Activated CD8-positive, alpha-beta T cell treated with anti-CD3 and anti-CD28 coated beads for 36 hours (primary cell): ENCODE measurements around the gene MRGPRG. TPM values are rescaled to one million over a fixed set of nuclear protein-coding genes. Genes with fewer than 3 reads are reported as not detected.
"Not testable (repeated sequence)": the region's sequence is repeated elsewhere in the genome, so short reads cannot be mapped to it uniquely, and the experiment has no call there.

ENCODE experiments used
- ATAC-seq: fragments of 200-7000 bp; cut with Tn5 transposase; one replicate; pipeline ENCODE4 v1.10.0; 2021; ENCODE audit warnings: mild to moderate bottlenecking, moderate library complexity
- CTCF ChIA-PET: fragments of 350-600 bp; sonication (Branson Sonifier 250); formaldehyde crosslinking; loops from one replicate; lab custom pipeline; 2021; ENCODE audit warnings: antibody characterized with exemption; lab: Charles Lee
- POLR2A ChIA-PET: fragments of 350-600 bp; sonication (Branson Sonifier 250); formaldehyde crosslinking; loops from one replicate; lab custom pipeline; 2021; ENCODE audit warnings: antibody characterized with exemption; lab: Charles Lee
- DNase-seq: peaks from one replicate; pipeline ENCODE4 v3.0.0-alpha.2; 2020
- H3K27ac Mint-ChIP-seq: one replicate; pipeline ENCODE4 v1.8.0; 2021; ENCODE audit warnings: mild to moderate bottlenecking, mixed read lengths
- H3K27me3 Mint-ChIP-seq: one replicate; pipeline ENCODE4 v1.8.0; 2021; ENCODE audit warnings: mixed read lengths
- H3K36me3 Mint-ChIP-seq: one replicate; pipeline ENCODE4 v1.8.0; 2021; ENCODE audit warnings: low read depth, mixed read lengths
- H3K4me1 Mint-ChIP-seq: one replicate; pipeline ENCODE4 v1.8.0; 2021; ENCODE audit warnings: low read depth, mixed read lengths
- H3K4me3 Mint-ChIP-seq: one replicate; pipeline ENCODE4 v1.8.0; 2021; ENCODE audit warnings: mild to moderate bottlenecking, moderate library complexity, mixed read lengths
- H3K9me3 Mint-ChIP-seq: one replicate; pipeline ENCODE4 v1.8.0; 2021; ENCODE audit warnings: mixed read lengths
- CTCF ChIP-seq: fragments of 200-600 bp; IDR thresholded peaks from one replicate; pipeline ENCODE4 v1.8.0; 2022; ENCODE audit warnings: antibody characterized with exemption, mild to moderate bottlenecking
- intact Hi-C: fragments of 100-400 bp; cut with micrococcal nuclease; formaldehyde crosslinking; loops from one replicate; pipeline ENCODE4 v1.10.0; 2022
- total RNA-seq, 2 experiments: library from RNA; stranded (reverse); gene quantifications; one replicate each; pipeline ENCODE4 v1.2.3, GENCODE V29; 2021

MRGPRG gene
- not detected for total RNA-seq

GRCh38 chr11:3218483-3219280 lies at the start of gene MRGPRG:
Gene MRGPRG, minus strand, starts transcription at chr11:3218813. Its CDS starts 0 bp downstream, at chr11:3218813.
- no peak for ATAC-seq
- CTCF ChIA-PET = interaction anchor here (0.9 to 2.0 kb wide), 3 partner anchors 54 to 108 kb away, joined by 4 to 6 read pairs (median 5); partner anchors contain the start of gene OSBPL5
- peaks cover 10% of the 10 kb centered on the region for H3K4me1 Mint-ChIP-seq
- no peaks in the 10 kb centered on the region for H3K9me3 Mint-ChIP-seq
- no peak within 1 kb of the TSS for H3K27ac Mint-ChIP-seq
- POLR2A ChIA-PET = interaction anchor here (0.9 kb wide), 1 partner anchor 115 kb away, joined by 3 read pairs; no protein-coding TSS in a partner anchor
- no peak for TF ChIP-seq CTCF
- intact Hi-C loops = no loop called here
- H3K4me3 Mint-ChIP-seq = no peak within 1 kb of the TSS
- DNase-seq = no peak
- peaks cover 4% of the 10 kb centered on the region for H3K27me3 Mint-ChIP-seq
- no peaks in the 10 kb centered on the region for H3K36me3 Mint-ChIP-seq

GRCh38 chr11:3262548-3262947 lies 43.9 kb upstream of the MRGPRG start:
- not testable (repeated sequence) for ATAC-seq

GRCh38 chr11:3261831-3262230 lies 43.2 kb upstream of the MRGPRG start:
- H3K36me3 Mint-ChIP-seq, H3K9me3 Mint-ChIP-seq, CTCF ChIA-PET, POLR2A ChIA-PET, H3K4me3 Mint-ChIP-seq, DNase-seq, ATAC-seq, intact Hi-C loops, H3K27me3 Mint-ChIP-seq, H3K4me1 Mint-ChIP-seq, H3K27ac Mint-ChIP-seq: not testable (repeated sequence)

More at GRCh38 chr11:3262548-3262947, 43.9 kb upstream of the MRGPRG start:
- H3K9me3 Mint-ChIP-seq, H3K4me3 Mint-ChIP-seq, CTCF ChIA-PET, H3K4me1 Mint-ChIP-seq, POLR2A ChIA-PET, H3K27ac Mint-ChIP-seq, H3K36me3 Mint-ChIP-seq, H3K27me3 Mint-ChIP-seq, DNase-seq, intact Hi-C loops: not testable (repeated sequence)

GRCh38 chr11:3257509-3257908 lies 38.9 kb upstream of the MRGPRG start:
- H3K9me3 Mint-ChIP-seq, H3K4me3 Mint-ChIP-seq, H3K4me1 Mint-ChIP-seq, H3K36me3 Mint-ChIP-seq, H3K27ac Mint-ChIP-seq, ATAC-seq, DNase-seq, POLR2A ChIA-PET, H3K27me3 Mint-ChIP-seq, CTCF ChIA-PET, intact Hi-C loops: not testable (repeated sequence)

GRCh38 chr11:3255241-3255640 lies 36.6 kb upstream of the MRGPRG start:
- not testable (repeated sequence) for H3K4me1 Mint-ChIP-seq, H3K27ac Mint-ChIP-seq

GRCh38 chr11:3254773-3255172 lies 36.2 kb upstream of the MRGPRG start:
- POLR2A ChIA-PET, ATAC-seq, H3K27ac Mint-ChIP-seq, H3K4me3 Mint-ChIP-seq, CTCF ChIA-PET, H3K27me3 Mint-ChIP-seq, H3K9me3 Mint-ChIP-seq, intact Hi-C loops, DNase-seq, H3K36me3 Mint-ChIP-seq, H3K4me1 Mint-ChIP-seq: not testable (repeated sequence)

More at GRCh38 chr11:3255241-3255640, 36.6 kb upstream of the MRGPRG start:
- POLR2A ChIA-PET, DNase-seq, CTCF ChIA-PET, ATAC-seq, H3K27me3 Mint-ChIP-seq, H3K9me3 Mint-ChIP-seq, intact Hi-C loops, H3K36me3 Mint-ChIP-seq, H3K4me3 Mint-ChIP-seq: not testable (repeated sequence)

- no peak for TF ChIP-seq CTCF
- Mint-ChIP-seq H3K4me1 (no peaks in the 10 kb centered on the region), H3K4me3 (no peak overlapping the region), H3K27me3 (no peaks in the 10 kb centered on the region), H3K27ac (no peak overlapping the region), H3K36me3 (no peaks in the 10 kb centered on the region), H3K9me3 (no peaks in the 10 kb centered on the region)
- ChIA-PET CTCF (no interaction called here), POLR2A (no interaction called here)
- intact Hi-C loops = no loop called here
- no peak for ATAC-seq
- no peak for DNase-seq
These were observed 26.5 kb upstream of the MRGPRG start for GRCh38 chr11:3245071-3245470.
